Skeletal muscle satellite cell (primary cell): ENCODE results near the gene MYCBP2.
A peak's percentile ranks its signal among the peaks of the same experiment; 100 is the strongest.
"Not testable (repeated sequence)": the region's sequence is repeated elsewhere in the genome, so short reads cannot be mapped to it uniquely, and the experiment has no call there.

Source experiments
- H3K27me3 ChIP-seq: 2 replicates; pipeline ENCODE4 v1.7.0; 2013; ENCODE audit warnings: low read length; ENCODE audit not compliant: control insufficient read depth, insufficient read depth
- H3K36me3 ChIP-seq: 2 replicates; pipeline ENCODE4 v1.7.0; 2013; ENCODE audit warnings: mild to moderate bottlenecking, control low read depth, low read length; ENCODE audit not compliant: insufficient read depth
- H3K4me1 ChIP-seq: 2 replicates; pipeline ENCODE4 v1.7.0; 2013; ENCODE audit warnings: low read length; ENCODE audit not compliant: control insufficient read depth, insufficient read depth
- H3K4me2 ChIP-seq: 2 replicates; pipeline ENCODE4 v1.7.0; 2013; ENCODE audit warnings: mild to moderate bottlenecking, low read length
- H3K4me3 ChIP-seq: 2 replicates; pipeline ENCODE4 v1.7.0; 2013; ENCODE audit warnings: low read length
- H3K9ac ChIP-seq: 2 replicates; pipeline ENCODE4 v1.7.0; 2013; ENCODE audit warnings: mild to moderate bottlenecking, low read depth, low read length, moderate library complexity
- H3K9me3 ChIP-seq: replicated peaks from 2 replicates; pipeline ENCODE4 v1.7.0; 2013; ENCODE audit warnings: mild to moderate bottlenecking, control low read depth, low read length

Gene MYCBP2

DNA sequence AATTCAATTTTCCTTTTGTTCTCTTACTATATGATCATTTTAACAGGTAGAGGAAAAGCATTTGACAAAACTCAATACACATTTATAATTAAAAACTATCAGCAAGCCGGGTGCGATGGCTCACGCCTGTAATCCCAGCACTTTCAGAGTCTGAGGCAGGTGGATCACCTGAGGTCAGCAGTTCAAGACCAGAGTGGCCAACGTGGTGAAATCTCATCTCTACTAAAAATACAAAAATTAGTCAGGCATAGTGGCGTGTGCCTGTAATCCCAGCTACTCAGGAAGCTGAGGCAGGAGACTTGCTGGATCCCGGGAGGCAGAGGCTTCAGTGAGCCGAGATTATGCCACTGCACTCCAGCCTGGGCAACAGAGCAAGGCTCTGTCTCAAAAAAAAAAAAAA, 11.4 kb downstream of the MYCBP2 start:
- not testable (repeated sequence) for H3K9me3 ChIP-seq, H3K27me3 ChIP-seq, H3K4me1 ChIP-seq, H3K36me3 ChIP-seq, H3K4me3 ChIP-seq, H3K9ac ChIP-seq, H3K4me2 ChIP-seq

DNA sequence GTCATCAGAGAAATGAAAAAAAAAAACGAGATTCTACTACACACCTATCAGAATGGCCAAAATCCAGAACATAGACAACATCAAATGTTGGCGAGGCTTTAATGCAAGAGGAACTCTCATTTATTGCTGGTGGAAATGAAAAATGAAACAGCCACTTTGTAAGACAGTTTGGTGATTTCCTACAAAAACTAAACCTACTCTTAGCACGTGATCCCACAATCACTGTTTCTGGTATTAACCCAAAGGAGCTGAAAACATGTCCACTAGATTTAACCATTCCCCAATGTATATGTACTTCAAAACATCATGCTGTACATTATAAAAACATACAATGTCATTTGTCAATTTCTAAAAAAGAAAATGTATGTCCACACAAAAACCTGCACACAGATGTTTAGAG, 13.0 kb downstream of the MYCBP2 start:
- H3K4me2 ChIP-seq, result no peak overlapping the region
- H3K4me1 ChIP-seq, result peaks cover 8% of the 10 kb centered on the region

DNA sequence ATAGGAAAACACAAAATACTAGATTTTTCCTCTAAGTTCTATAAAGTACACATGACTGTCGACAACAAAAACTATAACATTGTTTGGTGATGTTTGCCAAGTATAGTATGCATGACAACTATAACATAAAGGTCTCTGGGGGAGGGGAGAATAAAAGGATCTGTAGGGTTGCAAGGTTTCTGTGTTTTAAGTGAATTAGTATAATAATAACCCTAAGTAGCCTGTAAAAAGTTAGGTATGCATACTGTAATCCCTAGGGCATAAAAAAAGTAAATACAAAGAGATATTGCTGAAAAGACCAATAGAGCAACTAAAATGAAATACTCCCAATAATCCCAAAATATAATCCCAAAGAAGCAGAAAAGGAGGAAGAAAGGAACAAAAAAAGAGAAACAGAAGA, 14.6 kb downstream of the MYCBP2 start:
- Histone ChIP-seq H3K27me3 (no peaks in the 10 kb centered on the region), H3K4me3 (no peak overlapping the region), H3K9ac (no peak overlapping the region), H3K4me2 (no peak overlapping the region), H3K36me3 (no peaks in the 10 kb centered on the region), H3K9me3 (no peaks in the 10 kb centered on the region), H3K4me1 (peaks cover 8% of the 10 kb centered on the region)

More for the DNA sequence above, 13.0 kb downstream of the MYCBP2 start:
- no peaks in the 10 kb centered on the region for H3K9me3 ChIP-seq
- no peaks in the 10 kb centered on the region for H3K36me3 ChIP-seq
- no peaks in the 10 kb centered on the region for H3K27me3 ChIP-seq
- no peak overlapping the region for H3K9ac ChIP-seq
- H3K4me3 ChIP-seq, result no peak overlapping the region

DNA sequence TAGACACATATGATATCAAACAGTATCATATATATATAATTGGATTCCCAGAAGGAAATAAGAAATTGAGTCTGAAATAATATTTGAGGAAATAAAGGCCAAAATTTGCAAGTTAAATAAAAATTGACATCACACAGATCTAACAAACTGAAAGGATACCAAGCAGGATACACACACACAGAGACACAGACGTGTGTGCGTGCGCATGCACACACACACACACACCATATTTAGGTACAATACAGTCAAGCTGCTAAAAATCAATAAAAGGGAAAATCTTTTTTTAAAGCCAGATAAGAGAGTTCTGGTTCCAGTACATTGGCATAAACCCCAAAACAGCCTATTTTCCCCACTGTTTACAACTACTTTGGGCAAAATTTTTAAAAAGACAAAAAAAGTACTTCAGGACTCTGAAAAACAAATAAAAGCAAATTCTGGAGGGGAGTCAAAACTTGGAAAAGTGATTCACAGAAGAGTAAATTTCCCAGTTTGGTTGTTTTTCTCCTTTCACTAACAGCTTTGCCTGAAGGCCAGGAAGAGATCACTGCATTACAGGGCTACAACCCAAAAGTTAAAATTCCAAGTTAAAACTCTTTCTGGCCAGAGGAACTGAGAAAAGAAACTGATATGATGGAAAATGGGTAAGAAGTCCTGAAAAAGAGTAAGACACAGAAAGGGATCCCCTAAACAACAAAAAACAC, 16.2 kb downstream of the MYCBP2 start:
- Histone ChIP-seq H3K4me3 (no peak overlapping the region), H3K4me2 (no peak overlapping the region), H3K9ac (no peak overlapping the region), H3K4me1 (peaks cover 8% of the 10 kb centered on the region), H3K36me3 (no peaks in the 10 kb centered on the region), H3K27me3 (no peaks in the 10 kb centered on the region), H3K9me3 (no peaks in the 10 kb centered on the region)

- Histone ChIP-seq H3K36me3 (no peaks in the 10 kb centered on the region), H3K4me1 (peaks cover 8% of the 10 kb centered on the region), H3K9me3 (no peaks in the 10 kb centered on the region), H3K4me3 (no peak overlapping the region), H3K4me2 (no peak overlapping the region), H3K9ac (no peak overlapping the region), H3K27me3 (no peaks in the 10 kb centered on the region)
Observed at GRCh38 chr13:77310161-77310560, 16.7 kb downstream of the MYCBP2 start.

DNA sequence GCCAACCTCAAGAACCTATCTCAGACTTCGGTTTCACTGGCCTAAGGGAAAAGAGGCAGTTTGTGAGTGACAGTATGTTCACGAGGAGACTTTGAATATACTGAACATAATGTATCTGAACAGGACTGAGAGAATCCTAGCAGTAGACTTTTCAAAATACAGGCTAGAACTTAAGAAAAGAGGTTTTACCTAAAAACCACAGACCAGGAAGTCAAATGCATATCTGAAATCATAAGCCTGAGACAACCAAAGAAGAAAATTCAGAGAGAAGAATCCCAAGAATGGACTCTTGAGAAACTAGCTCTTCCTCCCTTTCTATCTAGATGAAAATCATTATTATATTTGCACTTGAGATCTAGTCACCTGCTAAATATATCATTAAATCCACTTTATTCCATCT, 17.6 kb downstream of the MYCBP2 start:
- H3K27me3 ChIP-seq, result no peaks in the 10 kb centered on the region
- H3K4me1 ChIP-seq, result peaks cover 8% of the 10 kb centered on the region
- H3K36me3 ChIP-seq, result no peaks in the 10 kb centered on the region
- H3K9ac ChIP-seq, result no peak overlapping the region
- no peak overlapping the region for H3K4me2 ChIP-seq
- no peak overlapping the region for H3K4me3 ChIP-seq
- no peaks in the 10 kb centered on the region for H3K9me3 ChIP-seq

GRCh38 chr13:77306458-77306857, 20.4 kb downstream of the MYCBP2 start:
- H3K9me3 ChIP-seq, result no peaks in the 10 kb centered on the region
- H3K4me2 ChIP-seq, result no peak overlapping the region
- no peaks in the 10 kb centered on the region for H3K27me3 ChIP-seq
- no peak overlapping the region for H3K9ac ChIP-seq
- H3K4me1 ChIP-seq, result peaks cover 8% of the 10 kb centered on the region
- no peak overlapping the region for H3K4me3 ChIP-seq
- no peaks in the 10 kb centered on the region for H3K36me3 ChIP-seq

- no peaks in the 10 kb centered on the region for H3K27me3 ChIP-seq
- no peak overlapping the region for H3K4me2 ChIP-seq
- no peak overlapping the region for H3K9ac ChIP-seq
- H3K36me3 ChIP-seq, result no peaks in the 10 kb centered on the region
- H3K9me3 ChIP-seq, result no peaks in the 10 kb centered on the region
- no peak overlapping the region for H3K4me3 ChIP-seq
- H3K4me1 ChIP-seq, result peaks cover 7% of the 10 kb centered on the region
Observed at GRCh38 chr13:77305266-77305665, 21.6 kb downstream of the MYCBP2 start.

DNA sequence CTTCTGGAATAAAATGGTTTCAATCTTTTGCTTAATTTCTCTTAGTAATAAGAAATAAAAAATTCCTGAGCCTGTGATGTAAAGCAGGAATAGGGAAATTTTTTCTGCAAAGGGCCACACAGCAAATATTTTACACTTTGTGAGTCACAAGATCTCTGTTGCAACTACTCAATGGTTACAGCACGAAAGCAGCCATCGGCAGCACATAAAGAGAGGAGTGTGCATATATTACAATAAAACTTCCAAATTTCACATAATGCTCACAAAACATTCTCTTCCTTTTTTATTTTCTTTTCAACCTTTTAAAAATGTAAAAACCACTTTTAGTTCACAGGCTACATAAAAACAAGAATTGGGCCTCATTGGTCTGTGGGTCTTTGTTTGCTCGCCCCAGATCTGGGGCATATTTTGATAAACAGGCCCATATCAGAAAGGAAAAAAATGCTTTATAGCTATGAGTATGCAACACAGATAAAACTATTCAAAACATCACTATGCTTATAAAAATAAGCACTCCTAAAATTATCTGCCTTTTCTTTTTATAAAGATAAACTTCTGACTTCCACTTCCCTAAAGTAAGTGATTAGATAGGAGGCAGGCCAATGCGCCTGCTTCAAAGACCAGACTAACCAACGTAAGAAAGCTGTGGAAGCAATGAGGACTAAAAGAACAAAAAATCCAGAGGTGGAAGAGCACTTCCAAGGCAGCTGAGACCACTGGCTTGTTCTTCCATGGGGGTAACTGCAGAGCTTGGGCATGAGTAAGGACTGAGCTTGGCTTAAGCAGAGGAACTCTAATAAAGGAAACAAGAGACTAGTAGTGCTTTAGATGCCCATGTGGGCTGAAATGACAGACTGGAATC, 26.5 kb downstream of the MYCBP2 start:
- H3K4me2 ChIP-seq, result peak overlapping the region; percentile 21
- H3K9ac ChIP-seq, result peak overlapping the region; percentile 23
- H3K4me3 ChIP-seq, result no peak overlapping the region
- no peaks in the 10 kb centered on the region for H3K36me3 ChIP-seq
- no peaks in the 10 kb centered on the region for H3K9me3 ChIP-seq
- peaks cover 19% of the 10 kb centered on the region for H3K4me1 ChIP-seq
- H3K27me3 ChIP-seq, result no peaks in the 10 kb centered on the region

- Histone ChIP-seq H3K36me3 (no peaks in the 10 kb centered on the region), H3K4me3 (no peak overlapping the region), H3K4me1 (peaks cover 19% of the 10 kb centered on the region), H3K4me2 (peak overlapping the region; percentile 21), H3K9ac (peak overlapping the region; percentile 13), H3K9me3 (no peaks in the 10 kb centered on the region), H3K27me3 (no peaks in the 10 kb centered on the region)
Observed at GRCh38 chr13:77299587-77299986, 27.3 kb downstream of the MYCBP2 start.

DNA sequence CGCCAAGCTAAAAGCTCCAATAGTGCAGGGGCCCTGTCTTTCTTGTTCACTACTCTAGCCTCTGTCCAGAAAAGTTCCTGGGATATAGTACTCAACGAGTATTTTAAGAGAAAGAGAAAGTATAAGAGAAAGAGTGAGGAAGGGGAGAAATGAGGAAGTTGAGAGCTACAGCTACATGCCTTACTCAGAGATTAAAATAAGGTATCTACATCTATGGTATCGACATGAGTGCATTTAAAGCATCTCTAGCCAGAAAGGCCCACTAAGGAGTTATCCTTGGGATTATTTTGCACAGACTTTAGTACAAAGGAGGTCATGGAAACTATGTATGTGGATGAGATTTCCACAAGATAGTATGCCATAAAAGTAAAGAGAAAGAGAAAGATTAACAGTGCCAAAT, 28.5 kb downstream of the MYCBP2 start:
- Histone ChIP-seq H3K36me3 (no peaks in the 10 kb centered on the region), H3K27me3 (no peaks in the 10 kb centered on the region), H3K4me2 (no peak overlapping the region), H3K4me3 (no peak overlapping the region), H3K9me3 (no peaks in the 10 kb centered on the region), H3K4me1 (peaks cover 19% of the 10 kb centered on the region), H3K9ac (no peak overlapping the region)

DNA sequence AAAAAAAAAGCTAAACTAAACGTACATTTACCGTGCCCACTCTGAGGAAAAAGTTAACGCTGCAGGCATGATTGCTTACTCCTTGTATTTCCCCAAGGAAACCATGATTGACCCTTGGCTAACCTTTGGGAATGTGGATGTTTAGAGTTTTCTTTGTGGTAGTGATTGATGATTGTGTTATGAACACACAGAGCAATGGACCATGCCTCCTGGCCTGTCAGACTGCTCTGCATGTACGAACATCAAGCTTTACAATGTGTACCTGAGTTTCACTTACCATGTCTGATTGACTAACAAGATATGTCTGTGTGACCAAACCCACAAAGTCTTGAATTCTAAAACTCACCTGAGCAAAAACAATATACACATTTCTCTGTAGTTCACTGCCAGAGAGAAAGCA, 35.1 kb downstream of the MYCBP2 start:
- peaks cover 15% of the 10 kb centered on the region for H3K36me3 ChIP-seq

More for the DNA sequence above, 35.1 kb downstream of the MYCBP2 start:
- no peak overlapping the region for H3K9ac ChIP-seq
- H3K4me3 ChIP-seq, result no peak overlapping the region
- no peaks in the 10 kb centered on the region for H3K4me1 ChIP-seq
- H3K27me3 ChIP-seq, result no peaks in the 10 kb centered on the region
- no peaks in the 10 kb centered on the region for H3K9me3 ChIP-seq
- H3K4me2 ChIP-seq, result no peak overlapping the region
